HepG2 (cell line): ENCODE measurements around the gene SLC7A10. TPM values are rescaled to one million over a fixed set of nuclear protein-coding genes. Genes with fewer than 3 reads are reported as not detected.

Source experiments
- BCL6 ChIP-seq: IDR thresholded peaks from 2 replicates; pipeline ENCODE4 v1.6.1; 2016; ENCODE audit warnings: missing genetic modification reagents, missing compliant biosample characterization
- FOXC1 ChIP-seq: sonication (generic); formaldehyde crosslinking; IDR thresholded peaks from 2 replicates; pipeline ENCODE4 v1.8.0; 2022; ENCODE audit warnings: mild to moderate bottlenecking, missing genetic modification reagents, borderline replicate concordance
- KLF15 ChIP-seq: sonication (generic); formaldehyde crosslinking; IDR thresholded peaks from 2 replicates; pipeline ENCODE4 v1.8.1; 2023; ENCODE audit warnings: borderline replicate concordance, mild to moderate bottlenecking, inconsistent platforms, missing genetic modification reagents, mixed read lengths
- MXD4 ChIP-seq: IDR thresholded peaks from 2 replicates; pipeline ENCODE4 v1.6.1; 2016; ENCODE audit warnings: mild to moderate bottlenecking, missing biosample characterization, missing genetic modification reagents
- ZMYM4 ChIP-seq: sonication (generic); formaldehyde crosslinking; IDR thresholded peaks from 2 replicates; pipeline ENCODE4 v1.8.1; 2023; ENCODE audit warnings: mild to moderate bottlenecking, missing genetic modification reagents
- ZNF512B ChIP-seq: sonication (generic); formaldehyde crosslinking; IDR thresholded peaks from 2 replicates; pipeline ENCODE4 v1.5.1; 2020; ENCODE audit warnings: missing genetic modification reagents, mild to moderate bottlenecking, borderline replicate concordance
- ZNF546 ChIP-seq: sonication (generic); formaldehyde crosslinking; conservative IDR thresholded peaks from 2 replicates; pipeline ENCODE4 v1.8.1; 2023; ENCODE audit warnings: mild to moderate bottlenecking, missing genetic modification reagents
- polyA plus RNA-seq, 8 experiments: library from polyadenylated mRNA; depleted of rRNA in 3 of 8; stranded (reverse) in 7 of 8; unstranded in 1 of 8; fragments of >200 nt; fragmentation: Illumina TruSeq in 4 of 8; extraction: Trizol in 4 of 8; gene quantifications; 2 replicates each; pipeline versions ENCODE4 v1.2.1 to v1.2.3, GENCODE V29; 2011 to 2016; ENCODE audit warnings: low read depth in 4 of 8, missing spikeins in 1 of 8, mixed read lengths in 1 of 8; ENCODE audit not compliant: insufficient read depth in 1 of 8
- total RNA-seq, 5 experiments: library from RNA; depleted of rRNA; stranded (reverse); fragments of >200 nt; fragmentation: Illumina TruSeq; extraction: Trizol; gene quantifications; 2 replicates each; pipeline ENCODE4 v1.2.3, GENCODE V29; 2016; ENCODE audit warnings: low read depth in 1 of 5
- TF ChIP-seq, protein P1 (sequence below): sonication (generic); formaldehyde crosslinking; IDR thresholded peaks from 2 replicates; pipeline ENCODE4 v1.4.0; 2020; ENCODE audit warnings: low read depth, missing genetic modification reagents
- TF ChIP-seq, protein P2 (sequence below): sonication (generic); formaldehyde crosslinking; IDR thresholded peaks from 2 replicates; pipeline ENCODE4 v1.4.0; 2020; ENCODE audit warnings: mild to moderate bottlenecking, missing genetic modification reagents
- TF ChIP-seq, protein P3 (sequence below): sonication (generic); formaldehyde crosslinking; IDR thresholded peaks from 2 replicates; pipeline ENCODE4 v1.5.0; 2020; ENCODE audit warnings: mild to moderate bottlenecking, missing genetic modification reagents, borderline replicate concordance

The SLC7A10 gene
- total and polyA plus RNA-seq, 2 of the 13 experiments (the other 11 are each of a cell fraction or from before 2014, with no cell fraction given) = 1.1 to 2.2 TPM

- TF ChIP-seq, protein P1, sequence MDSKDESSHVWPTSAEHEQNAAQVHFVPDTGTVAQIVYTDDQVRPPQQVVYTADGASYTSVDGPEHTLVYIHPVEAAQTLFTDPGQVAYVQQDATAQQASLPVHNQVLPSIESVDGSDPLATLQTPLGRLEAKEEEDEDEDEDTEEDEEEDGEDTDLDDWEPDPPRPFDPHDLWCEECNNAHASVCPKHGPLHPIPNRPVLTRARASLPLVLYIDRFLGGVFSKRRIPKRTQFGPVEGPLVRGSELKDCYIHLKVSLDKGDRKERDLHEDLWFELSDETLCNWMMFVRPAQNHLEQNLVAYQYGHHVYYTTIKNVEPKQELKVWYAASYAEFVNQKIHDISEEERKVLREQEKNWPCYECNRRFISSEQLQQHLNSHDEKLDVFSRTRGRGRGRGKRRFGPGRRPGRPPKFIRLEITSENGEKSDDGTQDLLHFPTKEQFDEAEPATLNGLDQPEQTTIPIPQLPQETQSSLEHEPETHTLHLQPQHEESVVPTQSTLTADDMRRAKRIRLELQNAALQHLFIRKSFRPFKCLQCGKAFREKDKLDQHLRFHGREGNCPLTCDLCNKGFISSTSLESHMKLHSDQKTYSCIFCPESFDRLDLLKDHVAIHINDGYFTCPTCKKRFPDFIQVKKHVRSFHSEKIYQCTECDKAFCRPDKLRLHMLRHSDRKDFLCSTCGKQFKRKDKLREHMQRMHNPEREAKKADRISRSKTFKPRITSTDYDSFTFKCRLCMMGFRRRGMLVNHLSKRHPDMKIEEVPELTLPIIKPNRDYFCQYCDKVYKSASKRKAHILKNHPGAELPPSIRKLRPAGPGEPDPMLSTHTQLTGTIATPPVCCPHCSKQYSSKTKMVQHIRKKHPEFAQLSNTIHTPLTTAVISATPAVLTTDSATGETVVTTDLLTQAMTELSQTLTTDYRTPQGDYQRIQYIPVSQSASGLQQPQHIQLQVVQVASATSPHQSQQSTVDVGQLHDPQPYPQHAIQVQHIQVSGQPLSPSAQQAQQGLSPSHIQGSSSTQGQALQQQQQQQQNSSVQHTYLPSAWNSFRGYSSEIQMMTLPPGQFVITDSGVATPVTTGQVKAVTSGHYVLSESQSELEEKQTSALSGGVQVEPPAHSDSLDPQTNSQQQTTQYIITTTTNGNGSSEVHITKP (CRISPR knock-in tag) = peak; percentile 71; the same call in 1 of the 2 replicates
- TF ChIP-seq MXD4 (CRISPR knock-in tag) (peak; percentile 53; the same call in 1 of the 2 replicates), ZNF512B (CRISPR knock-in tag) (no peak), KLF15 (CRISPR knock-in tag) (no peak), ZNF546 (peak; percentile 31; the same call in 1 of the 2 replicates), ZMYM4 (CRISPR knock-in tag) (peak; percentile 79), FOXC1 (CRISPR knock-in tag) (peak; percentile 84; the same call in 1 of the 2 replicates), BCL6 (CRISPR knock-in tag) (peak; percentile 49)
- TF ChIP-seq, protein P2, sequence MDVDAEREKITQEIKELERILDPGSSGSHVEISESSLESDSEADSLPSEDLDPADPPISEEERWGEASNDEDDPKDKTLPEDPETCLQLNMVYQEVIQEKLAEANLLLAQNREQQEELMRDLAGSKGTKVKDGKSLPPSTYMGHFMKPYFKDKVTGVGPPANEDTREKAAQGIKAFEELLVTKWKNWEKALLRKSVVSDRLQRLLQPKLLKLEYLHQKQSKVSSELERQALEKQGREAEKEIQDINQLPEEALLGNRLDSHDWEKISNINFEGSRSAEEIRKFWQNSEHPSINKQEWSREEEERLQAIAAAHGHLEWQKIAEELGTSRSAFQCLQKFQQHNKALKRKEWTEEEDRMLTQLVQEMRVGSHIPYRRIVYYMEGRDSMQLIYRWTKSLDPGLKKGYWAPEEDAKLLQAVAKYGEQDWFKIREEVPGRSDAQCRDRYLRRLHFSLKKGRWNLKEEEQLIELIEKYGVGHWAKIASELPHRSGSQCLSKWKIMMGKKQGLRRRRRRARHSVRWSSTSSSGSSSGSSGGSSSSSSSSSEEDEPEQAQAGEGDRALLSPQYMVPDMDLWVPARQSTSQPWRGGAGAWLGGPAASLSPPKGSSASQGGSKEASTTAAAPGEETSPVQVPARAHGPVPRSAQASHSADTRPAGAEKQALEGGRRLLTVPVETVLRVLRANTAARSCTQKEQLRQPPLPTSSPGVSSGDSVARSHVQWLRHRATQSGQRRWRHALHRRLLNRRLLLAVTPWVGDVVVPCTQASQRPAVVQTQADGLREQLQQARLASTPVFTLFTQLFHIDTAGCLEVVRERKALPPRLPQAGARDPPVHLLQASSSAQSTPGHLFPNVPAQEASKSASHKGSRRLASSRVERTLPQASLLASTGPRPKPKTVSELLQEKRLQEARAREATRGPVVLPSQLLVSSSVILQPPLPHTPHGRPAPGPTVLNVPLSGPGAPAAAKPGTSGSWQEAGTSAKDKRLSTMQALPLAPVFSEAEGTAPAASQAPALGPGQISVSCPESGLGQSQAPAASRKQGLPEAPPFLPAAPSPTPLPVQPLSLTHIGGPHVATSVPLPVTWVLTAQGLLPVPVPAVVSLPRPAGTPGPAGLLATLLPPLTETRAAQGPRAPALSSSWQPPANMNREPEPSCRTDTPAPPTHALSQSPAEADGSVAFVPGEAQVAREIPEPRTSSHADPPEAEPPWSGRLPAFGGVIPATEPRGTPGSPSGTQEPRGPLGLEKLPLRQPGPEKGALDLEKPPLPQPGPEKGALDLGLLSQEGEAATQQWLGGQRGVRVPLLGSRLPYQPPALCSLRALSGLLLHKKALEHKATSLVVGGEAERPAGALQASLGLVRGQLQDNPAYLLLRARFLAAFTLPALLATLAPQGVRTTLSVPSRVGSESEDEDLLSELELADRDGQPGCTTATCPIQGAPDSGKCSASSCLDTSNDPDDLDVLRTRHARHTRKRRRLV (CRISPR knock-in tag) = no peak
- TF ChIP-seq, protein P3, sequence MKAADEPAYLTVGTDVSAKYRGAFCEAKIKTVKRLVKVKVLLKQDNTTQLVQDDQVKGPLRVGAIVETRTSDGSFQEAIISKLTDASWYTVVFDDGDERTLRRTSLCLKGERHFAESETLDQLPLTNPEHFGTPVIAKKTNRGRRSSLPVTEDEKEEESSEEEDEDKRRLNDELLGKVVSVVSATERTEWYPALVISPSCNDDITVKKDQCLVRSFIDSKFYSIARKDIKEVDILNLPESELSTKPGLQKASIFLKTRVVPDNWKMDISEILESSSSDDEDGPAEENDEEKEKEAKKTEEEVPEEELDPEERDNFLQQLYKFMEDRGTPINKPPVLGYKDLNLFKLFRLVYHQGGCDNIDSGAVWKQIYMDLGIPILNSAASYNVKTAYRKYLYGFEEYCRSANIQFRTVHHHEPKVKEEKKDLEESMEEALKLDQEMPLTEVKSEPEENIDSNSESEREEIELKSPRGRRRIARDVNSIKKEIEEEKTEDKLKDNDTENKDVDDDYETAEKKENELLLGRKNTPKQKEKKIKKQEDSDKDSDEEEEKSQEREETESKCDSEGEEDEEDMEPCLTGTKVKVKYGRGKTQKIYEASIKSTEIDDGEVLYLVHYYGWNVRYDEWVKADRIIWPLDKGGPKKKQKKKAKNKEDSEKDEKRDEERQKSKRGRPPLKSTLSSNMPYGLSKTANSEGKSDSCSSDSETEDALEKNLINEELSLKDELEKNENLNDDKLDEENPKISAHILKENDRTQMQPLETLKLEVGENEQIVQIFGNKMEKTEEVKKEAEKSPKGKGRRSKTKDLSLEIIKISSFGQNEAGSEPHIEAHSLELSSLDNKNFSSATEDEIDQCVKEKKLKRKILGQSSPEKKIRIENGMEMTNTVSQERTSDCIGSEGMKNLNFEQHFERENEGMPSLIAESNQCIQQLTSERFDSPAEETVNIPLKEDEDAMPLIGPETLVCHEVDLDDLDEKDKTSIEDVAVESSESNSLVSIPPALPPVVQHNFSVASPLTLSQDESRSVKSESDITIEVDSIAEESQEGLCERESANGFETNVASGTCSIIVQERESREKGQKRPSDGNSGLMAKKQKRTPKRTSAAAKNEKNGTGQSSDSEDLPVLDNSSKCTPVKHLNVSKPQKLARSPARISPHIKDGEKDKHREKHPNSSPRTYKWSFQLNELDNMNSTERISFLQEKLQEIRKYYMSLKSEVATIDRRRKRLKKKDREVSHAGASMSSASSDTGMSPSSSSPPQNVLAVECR (CRISPR knock-in tag) = peak; percentile 84
These were observed 48.8 kb downstream of the SLC7A10 start (continued) for GRCh38 chr19:33176670-33177416.
